NCI-H226 (cell line): ENCODE results near the gene RHOT2.

Source experiments
- DNase-seq: peaks from one replicate; pipeline ENCODE4 v3.0.0-alpha.2; 2015

The RHOT2 gene

DNA sequence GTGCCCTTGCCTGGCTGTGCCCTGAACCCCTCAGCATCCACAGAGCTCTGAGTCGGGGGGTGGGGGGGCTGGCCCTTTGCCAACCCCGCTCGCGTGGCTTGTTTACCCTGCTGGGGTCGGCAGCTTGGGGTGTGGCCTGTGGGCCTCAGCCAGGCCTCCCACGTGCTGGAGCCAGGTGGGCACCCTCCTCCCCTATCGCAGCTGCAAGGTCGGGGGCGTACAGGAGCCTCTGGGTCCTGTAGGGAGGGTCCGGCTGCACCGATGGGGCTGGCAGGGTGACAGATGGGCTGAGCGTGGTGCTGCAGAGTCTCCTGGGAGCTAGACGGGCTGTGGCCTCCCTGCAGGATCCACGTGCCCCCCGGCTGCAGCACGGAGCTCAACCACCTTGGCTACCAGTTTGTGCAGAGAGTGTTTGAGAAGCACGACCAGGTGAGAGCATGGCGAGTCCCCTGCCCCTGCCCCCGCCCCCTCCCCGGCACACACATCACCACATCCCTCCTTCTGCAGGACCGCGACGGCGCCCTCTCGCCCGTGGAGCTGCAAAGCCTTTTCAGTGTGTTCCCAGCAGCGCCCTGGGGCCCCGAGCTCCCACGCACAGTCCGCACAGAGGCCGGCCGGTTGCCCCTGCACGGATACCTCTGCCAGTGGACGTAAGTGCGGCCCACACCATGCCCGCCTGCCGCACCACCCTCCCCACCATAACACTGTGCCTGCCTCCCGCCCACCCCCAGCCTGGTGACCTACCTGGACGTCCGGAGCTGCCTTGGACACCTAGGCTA is 3.6 kb downstream of the RHOT2 start:
- no peak for DNase-seq

DNA sequence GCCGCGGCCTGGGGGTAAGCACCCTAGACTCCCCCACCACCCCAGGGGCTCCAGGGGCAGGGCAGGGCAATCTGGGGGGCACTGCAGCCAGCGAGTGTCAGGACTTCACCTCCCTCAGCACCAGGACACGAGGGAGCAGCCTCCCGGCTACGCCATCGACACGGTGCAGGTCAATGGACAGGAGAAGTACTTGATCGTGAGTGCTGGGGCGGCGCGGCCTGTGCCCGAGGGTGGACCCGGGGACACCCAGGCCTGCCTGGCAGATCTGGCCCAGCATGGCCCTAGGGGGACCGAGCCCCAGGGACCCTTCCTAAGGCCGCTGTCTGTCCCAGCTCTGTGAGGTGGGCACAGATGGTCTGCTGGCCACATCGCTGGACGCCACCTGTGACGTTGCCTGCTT is 4.4 kb downstream of the RHOT2 start:
- no peak for DNase-seq

DNA sequence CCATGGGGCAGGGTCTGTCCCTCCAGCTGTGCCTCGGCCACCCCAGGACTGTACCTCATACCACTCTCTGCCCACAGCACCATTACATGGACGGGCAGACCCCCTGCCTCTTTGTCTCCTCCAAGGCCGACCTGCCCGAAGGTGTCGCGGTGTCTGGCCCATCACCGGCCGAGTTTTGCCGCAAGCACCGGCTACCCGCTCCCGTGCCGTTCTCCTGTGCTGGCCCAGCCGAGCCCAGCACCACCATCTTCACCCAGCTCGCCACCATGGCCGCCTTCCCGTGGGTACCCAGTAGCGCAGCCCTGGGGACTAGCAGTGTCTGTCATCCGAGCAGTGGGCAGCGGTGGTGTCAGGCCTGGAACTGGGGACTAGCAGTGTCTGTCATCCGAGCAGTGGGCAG is 4.9 kb downstream of the RHOT2 start:
- DNase-seq: no peak

DNA sequence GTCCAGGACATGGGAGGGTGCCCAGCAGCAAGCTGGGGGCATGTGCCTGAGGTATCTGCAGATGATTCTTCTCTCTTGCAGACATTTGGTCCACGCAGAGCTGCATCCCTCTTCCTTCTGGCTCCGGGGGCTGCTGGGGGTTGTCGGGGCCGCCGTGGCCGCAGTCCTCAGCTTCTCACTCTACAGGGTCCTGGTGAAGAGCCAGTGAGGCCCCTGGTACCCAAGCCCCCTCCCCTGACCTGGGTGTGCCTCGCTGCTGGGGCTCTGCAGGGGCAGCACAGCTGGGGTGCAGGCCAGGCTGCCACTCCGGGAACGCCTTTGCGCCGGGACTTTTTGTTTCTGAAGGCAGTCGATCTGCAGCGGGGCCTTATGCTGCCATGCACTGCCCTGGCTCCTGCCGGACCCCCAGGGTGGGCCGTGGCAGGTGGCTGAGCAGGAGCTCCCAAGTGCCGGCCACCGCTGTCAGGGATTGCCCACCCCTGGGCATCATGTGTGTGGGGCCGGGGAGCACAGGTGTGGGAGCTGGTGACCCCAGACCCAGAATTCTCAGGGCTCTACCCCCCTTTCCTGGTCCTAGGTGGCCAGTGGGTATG is 5.6 kb downstream of the RHOT2 start:
- DNase-seq: no peak

DNA sequence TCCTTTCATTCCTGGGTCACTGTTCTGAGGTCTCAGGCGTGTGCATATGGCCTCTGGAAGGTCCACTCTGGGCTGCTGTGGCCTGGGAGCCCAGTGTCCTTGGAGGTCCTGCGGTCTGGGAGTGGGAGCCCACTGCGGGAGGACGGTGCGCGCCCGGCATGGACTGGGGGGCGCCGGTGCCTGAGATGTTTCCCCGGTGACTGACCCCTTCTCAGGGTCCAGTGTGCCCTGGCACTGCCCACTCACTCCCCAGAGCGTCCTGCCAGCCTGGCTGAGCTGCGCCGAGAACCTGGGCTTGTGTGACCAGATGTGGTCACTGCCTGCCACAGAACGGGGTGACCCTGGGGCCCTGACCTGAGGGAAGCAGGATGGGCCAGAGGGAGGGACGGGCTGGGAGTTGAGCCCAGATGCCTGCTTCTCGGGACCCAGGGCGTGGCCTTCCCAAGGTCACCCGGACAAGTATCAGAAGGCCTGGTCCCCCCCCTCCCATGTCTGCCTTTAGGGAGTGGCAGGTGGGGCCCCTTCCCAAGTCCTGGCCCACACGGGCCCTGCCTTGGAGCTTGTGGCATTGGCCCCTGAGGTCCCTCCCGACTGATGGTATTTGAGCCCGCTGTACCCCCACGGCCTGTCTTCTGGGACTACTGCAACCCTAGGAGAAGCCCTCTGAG is 6.4 kb downstream of the RHOT2 start:
- DNase-seq: no peak

DNA sequence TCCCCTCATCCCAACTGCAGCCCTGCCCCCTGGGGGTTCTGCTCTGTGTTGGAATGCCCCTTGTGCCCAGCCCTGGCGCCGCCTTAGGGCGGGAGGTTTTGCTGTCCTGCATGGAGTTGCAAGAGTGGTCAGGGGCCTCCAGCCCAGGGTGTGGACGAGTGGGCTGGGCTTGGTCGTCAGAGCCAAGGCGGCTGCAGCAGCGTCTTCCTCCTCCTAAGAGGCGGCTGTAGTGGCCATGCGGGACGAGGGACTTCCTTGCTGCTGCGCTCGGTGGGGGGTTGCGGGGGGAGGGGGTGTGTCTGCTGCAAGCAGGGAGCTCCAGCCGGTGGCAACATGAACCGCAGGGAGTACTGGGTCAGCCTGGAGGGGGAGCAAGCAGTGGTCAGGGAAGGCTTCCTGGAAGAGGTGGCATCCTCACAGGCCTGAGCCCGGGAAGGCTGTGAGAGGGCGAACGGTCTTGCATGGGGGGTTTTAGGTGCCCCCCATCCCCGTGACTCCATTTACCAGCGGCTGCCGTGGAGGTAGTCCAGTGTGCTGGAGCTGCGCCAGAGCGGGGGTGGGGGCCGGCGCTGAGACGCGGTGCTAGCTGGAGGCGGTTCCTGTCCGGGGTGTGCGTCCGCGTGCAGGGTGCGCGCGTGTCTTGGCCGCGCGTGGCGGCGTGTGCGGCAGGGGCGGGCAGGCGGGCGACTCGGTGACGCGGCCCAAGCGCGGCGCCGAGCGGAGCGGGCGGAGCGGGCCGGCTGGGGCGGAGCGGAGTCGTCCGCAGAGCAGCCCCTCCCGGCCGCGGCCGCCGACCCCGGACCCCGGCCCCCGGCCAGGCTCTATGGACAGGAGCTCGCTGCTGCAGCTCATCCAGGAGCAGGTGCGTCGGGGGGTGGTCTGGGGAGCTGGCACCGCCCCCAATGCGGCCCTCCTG is 7.3 kb downstream of the RHOT2 start, which contains the start of gene RHBDL1:
RHBDL1 (plus strand) TSS at position 704 of the 916 bp plus-strand sequence; CDS start at position 824, 120 bp downstream.
- no peak for DNase-seq

DNA sequence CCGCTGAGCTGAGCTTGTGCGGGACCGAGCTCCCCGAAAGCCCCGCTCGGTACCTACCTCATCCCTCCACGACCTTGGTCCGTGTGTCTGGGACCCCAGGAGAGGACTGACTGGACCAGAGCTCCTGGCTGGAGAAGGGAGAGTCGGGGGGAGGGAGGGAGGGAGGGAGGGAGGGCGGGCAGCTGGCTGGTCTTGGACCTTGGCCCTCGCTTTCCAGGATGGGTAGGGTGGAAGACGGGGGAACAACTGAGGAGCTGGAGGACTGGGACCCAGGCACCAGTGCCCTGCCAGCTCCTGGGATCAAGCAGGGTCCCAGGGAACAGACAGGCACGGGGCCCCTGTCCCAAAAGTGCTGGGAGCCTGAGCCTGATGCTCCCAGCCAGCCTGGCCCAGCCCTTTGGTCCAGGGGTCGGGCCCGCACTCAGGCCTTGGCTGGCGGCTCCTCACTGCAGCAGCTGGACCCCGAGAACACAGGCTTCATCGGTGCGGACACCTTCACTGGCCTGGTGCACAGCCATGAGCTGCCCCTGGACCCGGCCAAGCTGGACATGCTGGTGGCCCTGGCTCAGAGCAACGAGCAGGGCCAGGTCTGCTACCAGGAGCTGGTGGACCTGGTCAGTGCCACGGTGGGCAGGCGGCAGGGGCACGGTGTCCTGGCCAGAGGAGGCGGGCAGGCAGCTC is 8.1 kb downstream of the RHOT2 start:
- no peak for DNase-seq

DNA sequence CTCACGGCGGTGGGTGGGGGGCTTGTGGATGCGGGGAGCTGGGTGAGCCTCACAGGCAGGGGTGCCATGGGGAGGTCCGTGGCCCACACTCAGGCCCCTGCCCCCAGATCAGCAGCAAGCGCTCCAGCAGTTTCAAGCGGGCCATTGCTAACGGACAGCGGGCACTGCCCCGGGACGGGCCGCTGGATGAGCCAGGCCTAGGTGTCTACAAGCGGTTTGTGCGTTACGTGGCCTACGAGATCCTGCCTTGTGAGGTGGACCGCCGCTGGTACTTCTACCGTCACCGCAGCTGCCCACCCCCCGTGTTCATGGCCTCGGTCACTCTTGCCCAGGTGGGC is 8.6 kb downstream of the RHOT2 start:
- no peak for DNase-seq

DNA sequence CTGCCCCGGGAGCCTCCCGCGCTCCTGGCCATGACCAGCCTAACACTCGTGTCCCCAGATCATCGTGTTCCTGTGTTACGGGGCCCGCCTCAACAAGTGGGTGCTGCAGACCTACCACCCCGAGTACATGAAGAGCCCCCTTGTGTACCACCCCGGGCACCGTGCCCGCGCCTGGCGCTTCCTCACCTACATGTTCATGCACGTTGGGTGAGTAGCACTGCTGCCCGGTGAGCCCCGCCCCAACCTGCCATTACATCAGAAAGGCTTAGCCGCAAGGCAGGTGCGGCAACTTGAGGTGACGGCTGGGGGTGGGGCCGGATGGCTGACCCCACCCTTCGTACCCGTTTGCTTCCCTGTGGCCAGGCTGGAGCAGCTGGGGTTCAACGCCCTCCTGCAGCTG is 9.0 kb downstream of the RHOT2 start:
- DNase-seq: no peak

DNA sequence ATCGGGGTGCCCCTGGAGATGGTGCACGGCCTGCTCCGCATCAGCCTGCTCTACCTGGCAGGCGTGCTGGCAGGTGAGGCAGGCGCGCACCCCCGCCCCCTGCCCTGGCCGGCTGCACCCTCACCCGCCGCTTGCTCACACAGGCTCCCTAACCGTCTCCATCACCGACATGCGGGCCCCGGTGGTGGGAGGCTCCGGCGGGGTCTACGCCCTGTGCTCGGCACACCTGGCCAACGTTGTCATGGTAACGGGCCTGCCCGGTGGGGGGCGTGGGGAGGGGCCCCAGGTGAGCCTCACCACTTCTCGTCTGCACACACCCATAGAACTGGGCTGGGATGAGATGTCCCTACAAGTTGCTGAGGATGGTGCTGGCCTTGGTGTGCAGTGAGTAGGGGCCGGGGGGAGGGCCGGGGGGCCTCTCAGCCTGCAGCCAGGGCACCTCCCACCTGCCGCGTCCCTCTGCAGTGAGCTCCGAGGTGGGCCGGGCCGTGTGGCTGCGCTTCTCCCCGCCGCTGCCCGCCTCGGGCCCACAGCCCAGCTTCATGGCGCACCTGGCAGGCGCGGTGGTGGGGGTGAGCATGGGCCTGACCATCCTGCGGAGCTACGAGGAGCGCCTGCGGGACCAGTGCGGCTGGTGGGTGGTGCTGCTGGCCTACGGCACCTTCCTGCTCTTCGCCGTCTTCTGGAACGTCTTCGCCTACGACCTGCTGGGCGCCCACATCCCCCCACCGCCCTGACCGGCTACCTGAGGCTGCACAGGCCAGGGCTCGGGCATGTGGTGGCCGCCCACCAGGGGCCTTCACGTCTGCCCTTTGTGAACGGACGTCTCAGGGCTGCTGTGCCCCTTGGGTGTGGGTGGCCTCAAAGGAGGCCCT is 9.6 kb downstream of the RHOT2 start:
- DNase-seq: no peak

DNA sequence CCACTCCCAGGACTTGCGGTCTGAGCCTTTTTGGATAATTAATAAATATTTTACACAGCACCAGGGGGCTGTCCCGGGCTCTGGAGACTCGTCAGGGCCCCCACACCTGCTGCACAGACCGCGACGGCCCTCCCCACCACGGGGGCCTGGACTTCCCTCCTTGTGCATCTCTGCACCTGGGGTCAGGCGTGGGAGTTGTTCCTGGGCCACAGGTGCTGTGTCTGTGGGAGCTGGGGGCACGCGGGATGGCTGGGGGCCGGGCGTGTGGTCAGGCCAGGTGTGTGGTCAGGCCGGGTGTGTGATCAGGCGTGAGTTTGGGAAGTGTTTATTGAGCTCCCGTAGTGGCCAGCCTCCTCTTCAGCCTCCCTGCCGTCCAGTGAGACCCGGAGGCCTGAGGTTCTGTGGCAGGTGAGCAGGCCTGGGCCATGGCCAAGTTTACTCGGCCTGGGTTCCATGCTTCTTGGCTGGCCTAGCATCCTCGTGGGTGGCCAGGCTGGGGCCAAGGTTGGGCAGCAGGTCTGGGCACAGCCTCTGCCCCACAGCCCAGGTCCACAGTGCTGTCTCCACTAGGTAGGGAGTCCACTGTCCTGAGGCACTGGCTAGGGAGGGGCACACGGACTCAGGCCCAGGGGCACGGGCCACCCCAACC is 10.4 kb downstream of the RHOT2 start:
- no peak for DNase-seq

DNA sequence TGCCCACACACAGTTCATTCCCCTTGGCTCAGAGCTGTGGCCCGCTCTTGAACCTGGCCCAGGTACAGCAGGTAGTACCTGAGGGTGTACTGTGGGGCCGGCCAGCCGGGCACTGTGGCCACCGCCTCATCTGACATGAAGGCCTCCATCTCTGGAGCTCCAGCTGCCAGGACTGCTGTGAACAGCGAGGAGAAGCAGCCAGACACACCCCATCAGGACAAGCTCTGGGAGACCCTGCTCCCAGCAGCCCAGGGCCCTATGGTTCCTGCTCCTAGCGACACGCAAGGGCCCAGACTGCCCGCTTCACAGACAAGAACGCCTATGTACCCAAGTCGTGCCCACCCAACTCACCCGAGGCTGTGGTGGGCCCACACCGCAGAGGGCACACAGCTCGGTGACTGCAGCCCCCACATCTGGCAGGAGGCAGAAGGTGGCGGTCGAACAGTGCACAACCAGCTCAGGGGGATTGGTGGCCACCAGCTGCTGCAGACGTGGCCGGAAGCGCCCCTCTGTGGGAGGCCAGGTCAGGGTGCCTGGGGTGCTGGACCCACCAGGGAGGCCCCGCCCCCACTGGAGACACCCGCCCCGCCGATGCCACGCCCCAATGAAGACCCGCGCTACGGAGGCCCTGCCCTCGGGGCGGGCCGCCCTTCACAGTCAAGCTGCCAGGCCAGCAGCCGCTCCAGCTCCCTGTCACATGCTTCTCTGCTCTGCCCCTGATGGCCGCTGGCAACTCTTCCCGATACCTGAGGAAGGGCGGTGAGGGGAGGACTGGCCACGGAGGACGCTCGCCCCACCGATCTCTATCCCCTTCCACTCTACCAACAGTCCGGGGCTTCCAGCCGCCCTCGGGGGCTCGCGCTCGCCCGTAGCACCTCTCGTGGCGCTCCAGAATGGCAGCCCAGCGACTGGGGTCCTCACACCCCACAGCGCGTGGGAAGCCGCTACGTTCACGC is 11.2 kb downstream of the RHOT2 start:
- peak; percentile 69 for DNase-seq

DNA sequence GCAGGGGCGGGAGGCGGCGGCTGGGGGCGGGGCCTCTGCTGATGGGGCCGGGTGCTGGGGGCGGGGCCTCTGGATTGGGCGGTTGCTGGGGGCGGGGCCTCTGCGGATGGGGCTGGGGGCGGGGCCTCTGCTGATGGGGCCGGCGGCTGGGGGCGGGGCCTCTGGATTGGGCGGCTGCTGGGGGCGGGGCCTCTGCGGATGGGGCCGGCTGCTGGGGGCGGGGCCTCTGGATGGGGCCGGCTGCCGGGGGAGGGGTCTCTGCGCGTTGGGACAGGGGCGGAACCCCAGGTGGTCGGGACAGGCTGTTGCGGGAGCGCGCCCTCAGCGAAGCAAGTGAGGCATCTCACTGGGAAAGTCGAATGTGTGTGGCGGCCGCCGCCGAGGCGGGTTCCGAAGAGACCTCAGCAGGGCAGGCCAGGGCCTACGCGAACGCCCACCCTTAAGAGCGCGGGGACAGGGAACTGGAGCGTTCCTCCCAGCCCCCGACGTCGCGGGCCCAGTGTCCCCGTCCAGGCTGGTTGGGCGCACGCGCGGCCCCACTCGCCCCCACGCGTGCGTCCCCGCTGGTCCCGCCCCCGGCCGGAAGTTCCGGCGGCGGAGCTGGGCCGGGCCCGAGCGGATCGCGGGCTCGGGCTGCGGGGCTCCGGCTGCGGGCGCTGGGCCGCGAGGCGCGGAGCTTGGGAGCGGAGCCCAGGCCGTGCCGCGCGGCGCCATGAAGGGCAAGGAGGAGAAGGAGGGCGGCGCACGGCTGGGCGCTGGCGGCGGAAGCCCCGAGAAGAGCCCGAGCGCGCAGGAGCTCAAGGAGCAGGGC is 12.1 kb downstream of the RHOT2 start, which contains the start of gene STUB1:
STUB1 (plus strand) TSS at position 597 of the 811 bp plus-strand sequence; CDS start at position 713, 116 bp downstream.
- peak; percentile 80 for DNase-seq

DNA sequence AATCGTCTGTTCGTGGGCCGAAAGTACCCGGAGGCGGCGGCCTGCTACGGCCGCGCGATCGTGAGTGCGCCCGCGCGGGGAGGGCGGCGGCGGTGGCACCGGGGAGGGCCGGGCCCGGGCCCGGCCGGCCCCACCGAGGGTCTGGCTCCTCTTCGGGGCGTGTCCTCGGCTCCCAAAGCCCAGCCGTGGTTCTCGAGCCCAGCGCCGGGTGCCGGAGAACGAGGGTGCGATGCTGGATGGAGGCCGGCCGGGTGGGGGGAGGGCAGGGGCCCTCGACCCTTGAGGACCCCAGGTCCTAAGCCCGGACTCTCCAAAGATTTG is 12.7 kb downstream of the RHOT2 start:
- DNase-seq: no peak

DNA sequence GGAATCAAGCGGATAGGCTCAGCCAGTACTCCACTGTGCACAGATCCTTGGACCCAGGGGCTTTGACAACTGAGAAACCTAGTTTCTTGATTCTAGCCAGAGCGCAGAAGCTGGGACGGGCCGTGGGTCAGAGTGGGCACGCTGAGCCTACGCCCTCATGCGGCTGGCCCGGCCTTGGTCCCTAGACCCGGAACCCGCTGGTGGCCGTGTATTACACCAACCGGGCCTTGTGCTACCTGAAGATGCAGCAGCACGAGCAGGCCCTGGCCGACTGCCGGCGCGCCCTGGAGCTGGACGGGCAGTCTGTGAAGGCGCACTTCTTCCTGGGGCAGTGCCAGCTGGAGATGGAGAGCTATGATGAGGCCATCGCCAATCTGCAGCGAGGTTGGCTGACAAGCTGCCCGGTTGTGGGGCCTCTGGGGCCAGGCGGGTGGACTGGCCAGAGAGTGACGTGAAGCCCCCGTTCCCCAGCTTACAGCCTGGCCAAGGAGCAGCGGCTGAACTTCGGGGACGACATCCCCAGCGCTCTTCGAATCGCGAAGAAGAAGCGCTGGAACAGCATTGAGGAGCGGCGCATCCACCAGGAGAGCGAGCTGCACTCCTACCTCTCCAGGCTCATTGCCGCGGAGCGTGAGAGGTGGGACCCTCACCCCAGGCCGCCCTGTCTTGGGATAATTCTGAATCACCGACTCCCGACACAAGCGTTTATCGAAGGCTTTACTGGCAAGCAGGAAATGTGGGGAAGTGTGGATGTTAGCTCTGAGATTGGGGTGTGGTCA is 13.2 kb downstream of the RHOT2 start:
- DNase-seq: no peak

DNA sequence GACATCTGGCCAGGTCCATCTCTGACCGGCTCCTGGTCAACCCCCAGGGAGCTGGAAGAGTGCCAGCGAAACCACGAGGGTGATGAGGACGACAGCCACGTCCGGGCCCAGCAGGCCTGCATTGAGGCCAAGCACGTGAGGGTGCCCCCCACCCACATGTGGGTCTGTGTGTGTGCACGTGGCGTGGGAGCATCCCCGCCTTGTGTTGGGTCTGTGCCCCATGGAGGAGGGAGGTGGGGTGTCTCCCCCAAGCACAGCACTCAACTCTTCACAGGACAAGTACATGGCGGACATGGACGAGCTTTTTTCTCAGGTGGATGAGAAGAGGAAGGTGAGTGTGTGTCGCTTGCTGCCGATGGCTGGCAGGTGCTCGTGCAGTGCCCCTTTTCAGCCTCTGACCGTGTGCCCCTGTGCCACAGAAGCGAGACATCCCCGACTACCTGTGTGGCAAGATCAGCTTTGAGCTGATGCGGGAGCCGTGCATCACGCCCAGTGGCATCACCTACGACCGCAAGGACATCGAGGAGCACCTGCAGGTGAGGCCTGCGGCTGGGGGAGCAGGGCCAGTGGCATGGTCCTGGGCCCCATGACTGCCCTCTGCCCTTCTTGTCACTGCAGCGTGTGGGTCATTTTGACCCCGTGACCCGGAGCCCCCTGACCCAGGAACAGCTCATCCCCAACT is 14.0 kb downstream of the RHOT2 start:
- DNase-seq: peak; percentile 40
